Lower leg skin (tissue), 3 donors: Measurements from ENCODE around the gene PLPPR3.

Experiments
- POLR2A ChIP-seq, 2 donors: fragments of 450-650 bp; IDR thresholded peaks; one replicate each; pipeline ENCODE4 v1.6.1; 2016 to 2017; ENCODE audit warnings: antibody characterized with exemption in 2 of 2, mild to moderate bottlenecking in 1 of 2, moderate library complexity in 1 of 2
- TF ChIP-seq, protein P1 (sequence below), 3 donors: fragments of 450-650 bp; IDR thresholded peaks; one replicate each; pipeline ENCODE4 v1.5.1; 2016; ENCODE audit warnings: antibody characterized with exemption in 3 of 3, mild to moderate bottlenecking in 3 of 3, moderate library complexity in 2 of 3

- TF ChIP-seq, protein P1, sequence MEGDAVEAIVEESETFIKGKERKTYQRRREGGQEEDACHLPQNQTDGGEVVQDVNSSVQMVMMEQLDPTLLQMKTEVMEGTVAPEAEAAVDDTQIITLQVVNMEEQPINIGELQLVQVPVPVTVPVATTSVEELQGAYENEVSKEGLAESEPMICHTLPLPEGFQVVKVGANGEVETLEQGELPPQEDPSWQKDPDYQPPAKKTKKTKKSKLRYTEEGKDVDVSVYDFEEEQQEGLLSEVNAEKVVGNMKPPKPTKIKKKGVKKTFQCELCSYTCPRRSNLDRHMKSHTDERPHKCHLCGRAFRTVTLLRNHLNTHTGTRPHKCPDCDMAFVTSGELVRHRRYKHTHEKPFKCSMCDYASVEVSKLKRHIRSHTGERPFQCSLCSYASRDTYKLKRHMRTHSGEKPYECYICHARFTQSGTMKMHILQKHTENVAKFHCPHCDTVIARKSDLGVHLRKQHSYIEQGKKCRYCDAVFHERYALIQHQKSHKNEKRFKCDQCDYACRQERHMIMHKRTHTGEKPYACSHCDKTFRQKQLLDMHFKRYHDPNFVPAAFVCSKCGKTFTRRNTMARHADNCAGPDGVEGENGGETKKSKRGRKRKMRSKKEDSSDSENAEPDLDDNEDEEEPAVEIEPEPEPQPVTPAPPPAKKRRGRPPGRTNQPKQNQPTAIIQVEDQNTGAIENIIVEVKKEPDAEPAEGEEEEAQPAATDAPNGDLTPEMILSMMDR (IDR thresholded peaks at IDR 0.05), result no peak
- no peak for TF ChIP-seq POLR2A (IDR thresholded peaks at IDR 0.05)
Measured at GRCh38 chr19:825897-826644, 4.3 kb upstream of the PLPPR3 start.
